Ammon's horn (tissue), 1 donor: ENCODE measurements around the gene BNC2.

Source experiments
- DNase-seq: peaks from one replicate; pipeline ENCODE4 v3.0.0-alpha.2; 2016; ENCODE audit warnings: low spot score

BNC2 gene

DNA sequence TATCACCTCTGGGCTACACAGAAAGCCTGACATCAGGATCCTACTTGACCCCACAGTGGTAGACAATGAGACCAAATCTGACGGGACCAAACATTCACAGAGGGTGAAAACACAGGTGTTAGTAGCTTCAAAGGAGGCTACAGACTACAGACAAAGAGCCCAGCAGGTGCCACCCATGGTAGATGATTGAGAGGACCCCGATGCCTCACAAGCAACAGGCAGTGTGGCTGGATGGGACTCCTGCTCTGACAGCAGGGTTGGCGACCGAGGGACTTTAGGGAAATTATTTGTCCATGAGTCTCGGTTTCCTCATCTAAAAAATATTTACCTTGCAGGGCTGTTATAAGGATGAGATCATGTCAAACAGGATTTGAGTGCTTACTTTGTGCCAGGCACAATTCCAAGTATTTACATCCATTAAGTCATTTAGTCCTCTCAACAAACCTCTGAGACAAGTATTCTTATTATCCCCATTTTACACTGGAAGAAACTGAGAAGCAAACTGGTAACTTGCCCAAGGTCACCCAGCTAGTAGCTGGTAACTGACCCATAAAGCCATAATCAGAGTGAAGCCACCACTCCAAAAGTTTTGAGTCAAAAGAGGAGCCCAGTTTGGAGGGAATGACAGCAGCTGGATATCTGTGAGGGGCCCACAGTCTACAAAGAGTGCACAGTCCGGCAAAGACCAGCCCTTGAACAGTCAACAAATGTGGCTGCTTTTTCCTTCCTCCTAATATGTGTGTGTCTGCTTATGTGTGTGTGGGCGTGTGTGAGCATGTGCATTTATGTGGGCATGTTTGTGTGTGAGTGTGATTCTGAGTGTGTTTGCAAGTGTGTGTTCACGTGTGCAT lies 502.0 kb downstream of the BNC2 start:
- DNase-seq: no peak

- DNase-seq: no peak
These were observed 502.8 kb downstream of the BNC2 start for GRCh38 chr9:16367605-16368231.

- no peak for DNase-seq
These were observed 506.1 kb downstream of the BNC2 start for GRCh38 chr9:16364347-16364746.

- no peak for DNase-seq
These were observed 506.6 kb downstream of the BNC2 start for GRCh38 chr9:16363916-16364315.

- no peak for DNase-seq
These were observed 507.2 kb downstream of the BNC2 start for GRCh38 chr9:16363073-16363781.

GRCh38 chr9:16361939-16362338 lies 508.5 kb downstream of the BNC2 start:
- DNase-seq: no peak

DNA sequence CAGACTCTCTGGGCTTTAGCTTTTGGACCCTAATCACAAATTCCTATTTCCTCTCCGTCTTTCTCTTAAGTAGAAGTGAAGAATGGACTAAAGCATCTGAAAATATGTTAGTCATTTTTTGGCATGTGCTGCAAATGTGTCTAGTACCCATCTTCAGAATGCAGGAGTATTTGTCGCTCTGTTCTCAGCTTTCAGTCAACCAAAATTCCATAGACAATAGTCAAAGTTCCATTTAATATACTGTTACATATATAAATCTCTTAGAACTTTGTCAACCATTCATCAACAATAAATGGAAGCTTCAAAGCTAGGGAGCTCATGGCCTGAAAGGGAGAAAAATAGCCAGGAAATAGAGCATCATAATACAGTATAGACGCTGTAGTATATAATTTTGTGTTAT lies 509.4 kb downstream of the BNC2 start:
- no peak for DNase-seq

DNA sequence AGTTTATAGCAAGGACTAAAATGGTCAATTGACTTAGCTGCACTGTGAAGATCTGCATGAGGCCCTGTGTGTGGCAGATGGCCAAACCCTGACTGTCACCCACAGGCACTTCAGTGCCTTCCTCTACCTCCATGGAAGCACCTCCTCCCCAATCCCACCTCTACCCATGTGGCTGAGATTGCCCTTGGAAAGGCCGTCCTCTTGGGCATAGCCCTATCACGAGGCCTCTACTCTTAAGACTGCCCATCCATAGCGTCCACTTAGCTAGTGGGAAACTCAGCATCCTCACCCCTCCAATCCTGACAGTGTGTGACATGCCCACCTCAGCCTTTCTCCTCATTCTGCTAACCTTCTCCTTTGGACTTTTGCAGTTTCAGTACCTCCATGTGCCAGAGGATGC lies 510.2 kb downstream of the BNC2 start:
- no peak for DNase-seq
